NB4 (cell line): Measurements from ENCODE around the gene SV2C.
A peak's percentile ranks its signal among the peaks of the same experiment; 100 is the strongest.

ENCODE experiments used
- DNase-seq: peaks from one replicate; pipeline ENCODE4 v3.0.0; 2010; ENCODE audit warnings: low read depth
- H3K4me3 ChIP-seq: one replicate; pipeline ENCODE4 v1.5.1; 2011; ENCODE audit warnings: mild to moderate bottlenecking, low read depth, low read length, moderate library complexity
- CTCF ChIP-seq: IDR thresholded peaks from one replicate; pipeline ENCODE4 v1.5.1; 2012; ENCODE audit warnings: low read depth, low read length
- MYC ChIP-seq: IDR thresholded peaks from 2 replicates; pipeline ENCODE4 v1.6.1; 2011; ENCODE audit warnings: low read depth, low read length
- POLR2A ChIP-seq: IDR thresholded peaks from 2 replicates; pipeline ENCODE4 v1.6.1; 2011; ENCODE audit warnings: mild to moderate bottlenecking; ENCODE audit not compliant: insufficient read length; ENCODE audit errors: extremely low read depth
- TF ChIP-seq, protein P1 (sequence below): IDR thresholded peaks from 2 replicates; pipeline ENCODE4 v1.6.1; 2011; ENCODE audit warnings: low read depth, low read length

The SV2C gene

DNA sequence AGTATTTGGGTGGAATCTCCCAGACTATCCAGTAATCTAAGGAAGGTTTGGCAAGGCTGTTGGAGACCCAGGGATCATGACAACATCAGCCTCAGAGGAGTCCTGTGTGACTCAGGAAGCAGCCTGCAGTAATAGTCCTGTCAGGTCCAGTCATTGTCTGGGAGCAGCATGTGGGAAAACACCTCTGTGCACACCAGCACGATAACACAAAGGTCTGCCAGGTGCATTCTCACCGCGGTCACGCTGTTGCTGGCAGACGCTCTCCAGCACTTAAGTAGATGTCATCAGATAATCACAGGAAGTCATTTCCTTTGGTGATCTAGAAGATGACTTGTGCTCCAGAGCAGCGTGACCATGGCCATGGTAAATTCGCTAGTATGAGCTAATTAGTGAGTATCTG is 220.7 kb downstream of the SV2C start:
- TF ChIP-seq CTCF (no peak), MYC (no peak), POLR2A (no peak)
- TF ChIP-seq, protein P1, sequence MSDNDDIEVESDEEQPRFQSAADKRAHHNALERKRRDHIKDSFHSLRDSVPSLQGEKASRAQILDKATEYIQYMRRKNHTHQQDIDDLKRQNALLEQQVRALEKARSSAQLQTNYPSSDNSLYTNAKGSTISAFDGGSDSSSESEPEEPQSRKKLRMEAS: no peak
- DNase-seq: no peak
- H3K4me3 ChIP-seq: no peak overlapping the region

- H3K4me3 ChIP-seq: no peak overlapping the region
- TF ChIP-seq, protein P1: no peak
- TF ChIP-seq POLR2A (no peak), CTCF (no peak), MYC (no peak; the same call in 1 of the 2 replicates)
- peak; percentile 71 for DNase-seq
These were observed 222.1 kb downstream of the SV2C start for GRCh38 chr5:76305269-76305668.

GRCh38 chr5:76305775-76306174 is 222.6 kb downstream of the SV2C start:
- H3K4me3 ChIP-seq: no peak overlapping the region
- DNase-seq: no peak
- TF ChIP-seq CTCF: no peak
- TF ChIP-seq POLR2A: no peak
- TF ChIP-seq MYC: no peak
- TF ChIP-seq, protein P1: no peak

GRCh38 chr5:76310208-76310607 is 227.0 kb downstream of the SV2C start:
- H3K4me3 ChIP-seq: no peak overlapping the region
- DNase-seq: no peak
- TF ChIP-seq, protein P1: no peak
- TF ChIP-seq MYC (no peak), CTCF (no peak), POLR2A (no peak)

GRCh38 chr5:76312783-76313182 is 229.6 kb downstream of the SV2C start:
- TF ChIP-seq MYC: no peak
- TF ChIP-seq, protein P1: no peak
- TF ChIP-seq POLR2A: no peak
- no peak for TF ChIP-seq CTCF
- H3K4me3 ChIP-seq: no peak overlapping the region
- DNase-seq: no peak

DNA sequence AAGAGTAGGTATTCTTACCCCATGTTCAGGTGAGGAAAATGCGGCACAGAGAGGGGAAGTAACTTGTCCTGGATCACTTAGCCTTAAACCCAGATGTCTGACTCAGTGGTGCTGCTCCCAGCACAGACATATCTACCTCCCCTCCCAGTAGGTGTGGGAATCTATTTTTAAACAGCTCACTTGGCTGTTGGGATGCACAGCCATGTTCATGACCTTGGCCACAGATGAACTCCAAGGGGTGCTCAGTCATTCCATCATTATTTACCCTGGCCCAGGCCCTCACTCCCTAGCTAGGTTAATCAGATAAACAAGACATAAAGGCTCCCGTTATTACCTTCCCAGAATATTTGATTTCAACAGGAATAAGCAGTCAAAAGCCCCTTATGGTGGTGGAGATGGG is 231.5 kb downstream of the SV2C start:
- DNase-seq: no peak
- no peak for TF ChIP-seq MYC
- TF ChIP-seq, protein P1: no peak
- TF ChIP-seq POLR2A: no peak
- no peak for TF ChIP-seq CTCF
- no peak overlapping the region for H3K4me3 ChIP-seq
